T-cell (primary cell): ENCODE data around the gene TRIM65. TPM values are rescaled to one million over a fixed set of nuclear protein-coding genes. Genes with fewer than 3 reads are reported as not detected.
A peak's percentile ranks its signal among the peaks of the same experiment; 100 is the strongest.
"Not testable (repeated sequence)": the region's sequence is repeated elsewhere in the genome, so short reads cannot be mapped to it uniquely, and the experiment has no call there.

Experiments
- ATAC-seq, 4 experiments: fragments of 200-7000 bp in 3 of 4; fragments of 150-1000 bp in 1 of 4; cut with Tn5 transposase; replicated peaks in 1 of 4; 1 replicate in 3 of 4; 2 replicates in 1 of 4; pipeline ENCODE4 v1.10.0; 2021; ENCODE audit warnings: moderate library complexity in 3 of 4, mild to moderate bottlenecking in 2 of 4, moderate number of reproducible peaks in 1 of 4
- CTCF ChIA-PET, 2 donors: fragments of 300-600 bp; sonication (Branson Sonifier 250); formaldehyde crosslinking; loops; one replicate each; lab custom pipeline; 2022; ENCODE audit warnings: antibody characterized with exemption in 2 of 2; lab: Charles Lee
- POLR2A ChIA-PET, 2 donors: fragments of 300-600 bp; sonication (Branson Sonifier 250); formaldehyde crosslinking; loops; one replicate each; lab custom pipeline; 2022; ENCODE audit warnings: antibody characterized with exemption in 2 of 2; lab: Charles Lee
- DNase-seq, 35 experiments: peaks; one replicate each; pipeline versions ENCODE4 v3.0.0 to v3.0.0-alpha.2; 2013 to 2023
- H3K27ac ChIP-seq: one replicate; pipeline ENCODE4 v1.5.1; 2013; ENCODE audit warnings: low read length
- H3K27me3 ChIP-seq, 2 experiments: replicated peaks in 1 of 2; 1 replicate in 1 of 2; 2 replicates in 1 of 2; pipeline versions ENCODE4 v1.6.1 to v1.7.0; 2013; ENCODE audit warnings: low read length in 1 of 2, mixed read lengths in 1 of 2; ENCODE audit not compliant: control insufficient read depth in 2 of 2, insufficient read depth in 2 of 2; ENCODE audit errors: extremely low read depth in 1 of 2
- H3K36me3 ChIP-seq, 2 donors: 1 replicate in 1 of 2; 2 replicates in 1 of 2; pipeline versions ENCODE4 v1.6.1 to v1.7.0; 2013; ENCODE audit warnings: low read length in 1 of 2; ENCODE audit not compliant: control insufficient read depth in 2 of 2, insufficient read depth in 1 of 2; ENCODE audit errors: extremely low read depth in 1 of 2
- H3K4me1 ChIP-seq, 2 experiments: 1 replicate in 1 of 2; 2 replicates in 1 of 2; pipeline versions ENCODE4 v1.6.1 to v1.7.0; 2013; ENCODE audit warnings: low read length in 2 of 2, mixed read lengths in 1 of 2; ENCODE audit not compliant: insufficient read depth in 2 of 2, control insufficient read depth in 1 of 2; ENCODE audit errors: extremely low read depth in 1 of 2
- H3K4me3 ChIP-seq, 2 donors: 1 replicate in 1 of 2; 2 replicates in 1 of 2; pipeline versions ENCODE4 v1.5.1 to v1.7.0; 2013; ENCODE audit warnings: mild to moderate bottlenecking in 2 of 2, low read length in 1 of 2, moderate library complexity in 1 of 2; ENCODE audit not compliant: control insufficient read depth in 1 of 2; ENCODE audit errors: extremely low read depth in 1 of 2
- H3K9me3 ChIP-seq: 2 replicates; pipeline ENCODE4 v1.7.0; 2013
- H3K27ac Mint-ChIP-seq, 2 donors: one replicate each; pipeline ENCODE4 v1.8.0; 2020 to 2021; ENCODE audit warnings: mild to moderate bottlenecking in 2 of 2, mixed read lengths in 2 of 2
- H3K27me3 Mint-ChIP-seq, 2 donors: one replicate each; pipeline ENCODE4 v1.8.0; 2021 to 2022; ENCODE audit warnings: mixed read lengths in 2 of 2
- H3K36me3 Mint-ChIP-seq: one replicate; pipeline ENCODE4 v1.8.0; 2021; ENCODE audit warnings: mixed read lengths
- H3K4me1 Mint-ChIP-seq, 3 donors: one replicate each; pipeline ENCODE4 v1.8.0; 2020 to 2022; ENCODE audit warnings: mixed read lengths in 3 of 3, mild to moderate bottlenecking in 1 of 3
- H3K4me3 Mint-ChIP-seq, 3 donors: one replicate each; pipeline ENCODE4 v1.8.0; 2020 to 2022; ENCODE audit warnings: mild to moderate bottlenecking in 3 of 3, mixed read lengths in 3 of 3, moderate library complexity in 3 of 3
- H3K9me3 Mint-ChIP-seq, 3 donors: one replicate each; pipeline ENCODE4 v1.8.0; 2020 to 2022; ENCODE audit warnings: mixed read lengths in 3 of 3
- WGBS: methylation state at CpG from one replicate; pipeline ENCODE4 v1.1.5; 2013; ENCODE audit warnings: missing lambda C conversion rate; ENCODE audit not compliant: insufficient coverage; 5-methylcytosine and 5-hydroxymethylcytosine counted together
- total RNA-seq, 35 experiments: library from RNA in 6 of 35; stranded (reverse) in 6 of 35; fragments of 120-200 nt in 1 of 35; gene quantifications; one replicate each; pipeline versions ENCODE4 v1.2.1 to v1.2.4 and lab custom pipeline; 2013 to 2026

Gene TRIM65
- total RNA-seq, 5 donors from 2014 or later (not counting 1 experiment from before 2014, with no cell fraction given) = 22.1 to 52.2 (median 45.9) TPM

DNA sequence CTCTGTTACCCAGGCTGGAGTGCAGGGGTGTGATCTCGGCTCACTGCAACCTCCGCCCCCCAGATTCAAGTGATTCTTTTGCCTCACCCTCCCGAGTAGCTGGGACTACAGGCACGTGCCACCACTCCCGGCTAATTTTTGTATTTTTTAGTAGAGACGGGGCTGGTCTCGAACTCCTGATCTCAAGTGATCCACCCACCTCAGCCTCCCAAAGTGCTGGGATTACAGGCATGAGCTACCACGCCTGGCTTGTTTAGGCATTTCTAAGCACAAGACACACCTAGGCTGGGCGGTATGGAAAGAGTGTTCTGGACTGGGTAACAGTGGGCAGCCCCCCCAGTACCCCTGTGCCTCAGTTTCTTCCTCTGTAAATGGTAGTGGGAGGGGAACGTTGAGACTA lies 26.5 kb downstream of the TRIM65 start:
- H3K36me3 ChIP-seq, H3K27ac ChIP-seq, H3K27me3 Mint-ChIP-seq, DNase-seq, H3K9me3 ChIP-seq, H3K27ac Mint-ChIP-seq, H3K36me3 Mint-ChIP-seq, POLR2A ChIA-PET, H3K4me3 ChIP-seq, H3K4me3 Mint-ChIP-seq, ATAC-seq, H3K27me3 ChIP-seq, H3K9me3 Mint-ChIP-seq: not testable (repeated sequence)
- CTCF ChIA-PET = interaction anchor here in 1 of 2 donors (1.1 kb wide), 1 partner anchor 16 kb away, joined by 3 read pairs; no protein-coding TSS in a partner anchor
- peaks cover 11 to 28% of the 10 kb centered on the region in 2 experiments for H3K4me1 ChIP-seq
- peaks cover 18 to 29% (median 21%) of the 10 kb centered on the region in 3 donors for H3K4me1 Mint-ChIP-seq
- WGBS = 93% methylated on average over 5 of the region's 10 CpGs

GRCh38 chr17:75869282-75870141 lies 27.2 kb downstream of the TRIM65 start:
- Mint-ChIP-seq H3K27ac (peak overlapping the region in 1 of 2 donors; percentile 39), H3K9me3 (no peaks in the 10 kb centered on the region), H3K4me1 (peaks cover 23 to 33% (median 28%) of the 10 kb centered on the region in 3 donors), H3K4me3 (no peak overlapping the region), H3K36me3 (no peaks in the 10 kb centered on the region), H3K27me3 (no peaks in the 10 kb centered on the region)
- DNase-seq = no peak
- no peak for ATAC-seq
- no peaks in the 10 kb centered on the region for H3K27me3 ChIP-seq
- no peak overlapping the region for H3K4me3 ChIP-seq
- ChIA-PET CTCF (interaction anchor here (0.6 to 1.1 kb wide), 2 partner anchors 15 to 473 kb away, joined by 3 to 5 read pairs; no protein-coding TSS in a partner anchor), POLR2A (no interaction called here)
- no peaks in the 10 kb centered on the region for H3K36me3 ChIP-seq
- H3K9me3 ChIP-seq = no peaks in the 10 kb centered on the region
- WGBS = 92% methylated on average over 16 of the region's 23 CpGs
- H3K4me1 ChIP-seq = peaks cover 10 to 30% of the 10 kb centered on the region in 2 experiments
- no peak overlapping the region for H3K27ac ChIP-seq

DNA sequence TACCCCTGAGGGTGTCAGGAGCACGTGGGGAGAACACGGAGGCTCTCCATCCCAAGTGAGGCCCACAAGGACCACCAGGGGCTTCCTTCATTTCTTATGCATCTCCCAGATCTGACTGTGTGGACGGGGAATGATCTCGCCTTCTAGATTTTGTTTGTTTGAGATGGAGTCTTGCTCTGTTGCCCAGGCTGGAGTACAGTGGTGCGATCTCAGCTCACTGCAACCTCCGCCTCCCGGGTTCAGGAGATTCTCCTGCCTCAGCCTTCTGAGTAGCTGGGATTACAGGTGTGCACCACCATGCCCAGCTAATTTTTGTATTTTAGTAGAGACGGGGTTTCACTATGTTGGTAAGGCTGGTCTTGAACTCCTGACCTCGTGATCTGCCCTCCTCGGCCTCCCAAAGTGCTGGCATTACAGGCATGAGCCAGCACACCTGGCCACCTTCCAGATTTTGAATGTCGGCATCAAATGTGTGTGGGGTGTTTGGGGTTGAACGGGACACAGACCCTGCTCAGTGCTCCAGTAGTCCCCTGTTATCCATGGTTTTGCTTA lies 27.9 kb downstream of the TRIM65 start:
- H3K9me3 Mint-ChIP-seq, H3K27ac ChIP-seq, H3K27me3 ChIP-seq, H3K36me3 ChIP-seq, ATAC-seq, H3K9me3 ChIP-seq, H3K36me3 Mint-ChIP-seq, H3K27ac Mint-ChIP-seq, CTCF ChIA-PET, DNase-seq, H3K4me3 Mint-ChIP-seq, H3K27me3 Mint-ChIP-seq, H3K4me3 ChIP-seq, POLR2A ChIA-PET: not testable (repeated sequence)
- 92% methylated on average over 9 of the region's 12 CpGs for WGBS
- H3K4me1 Mint-ChIP-seq = peaks cover 29 to 37% (median 30%) of the 10 kb centered on the region in 3 donors
- peaks cover 15 to 34% of the 10 kb centered on the region in 2 experiments for H3K4me1 ChIP-seq

DNA sequence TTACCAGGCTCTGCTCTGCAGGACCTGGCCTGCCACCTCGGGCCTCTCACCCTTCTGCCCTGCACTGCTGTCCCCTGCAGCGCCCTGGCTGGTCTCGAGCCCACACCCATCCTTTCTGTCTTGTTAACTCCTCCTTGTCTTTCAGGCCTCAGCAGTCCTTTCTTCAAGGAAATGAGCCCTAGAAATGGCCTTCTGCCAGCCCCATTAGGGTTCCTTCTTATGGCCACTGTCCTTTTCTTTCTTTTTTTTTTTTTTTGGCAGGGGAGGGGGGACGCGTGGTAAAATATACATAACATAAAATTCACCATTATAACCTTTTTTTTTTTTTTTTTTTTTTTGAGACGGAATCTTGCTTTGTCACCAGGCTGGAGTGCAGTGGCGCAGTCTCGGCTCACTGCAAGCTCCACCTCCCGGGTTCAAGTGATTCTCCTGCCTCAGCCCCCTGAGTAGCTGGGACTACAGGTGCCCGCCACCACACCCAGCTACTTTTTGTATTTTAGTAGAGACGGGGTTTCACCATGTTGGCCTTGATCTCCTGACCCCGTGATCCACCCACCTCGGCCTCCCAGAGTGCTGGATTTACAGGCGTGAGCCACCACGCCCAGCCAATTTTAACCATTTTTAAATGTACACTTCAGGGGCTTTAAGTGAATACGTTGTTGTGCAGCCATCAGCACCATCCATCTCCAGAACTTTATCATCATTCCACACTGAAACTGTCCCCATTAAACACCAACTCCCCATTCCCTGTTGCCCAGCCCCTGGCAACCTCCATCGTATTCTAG lies 31.2 kb downstream of the TRIM65 start:
- H3K27me3 ChIP-seq, ATAC-seq, H3K9me3 ChIP-seq, H3K27me3 Mint-ChIP-seq, H3K4me3 Mint-ChIP-seq, DNase-seq, H3K9me3 Mint-ChIP-seq, H3K4me3 ChIP-seq, H3K36me3 ChIP-seq, H3K36me3 Mint-ChIP-seq: not testable (repeated sequence)
- POLR2A ChIA-PET = interaction anchor here (0.6 to 0.9 kb wide), 7 partner anchors 15 to 719 kb away, joined by 3 to 8 read pairs (median 4); a partner anchor contains a TSS
- CTCF ChIA-PET = interaction anchor here (0.6 to 1.4 kb wide), 6 partner anchors 10 to 543 kb away, joined by 3 to 10 read pairs (median 4); partner anchors contain the start of gene WBP2 (in 1 of the 2)
- Histone ChIP-seq H3K27ac (peak overlapping the region; percentile 72), H3K4me1 (peaks cover 6 to 27% of the 10 kb centered on the region in 2 experiments)
- peaks cover 16 to 29% (median 19%) of the 10 kb centered on the region in 3 donors for H3K4me1 Mint-ChIP-seq
- peak overlapping the region; percentile 23 to 77 for H3K27ac Mint-ChIP-seq
- WGBS = 94% methylated on average over 10 of the region's 17 CpGs

- not testable (repeated sequence) for H3K36me3 Mint-ChIP-seq
- 81% methylated on average over 2 of the region's 4 CpGs for WGBS
Observed at GRCh38 chr17:75864887-75865286, 31.9 kb downstream of the TRIM65 start.

More at GRCh38 chr17:75864887-75865286, 31.9 kb downstream of the TRIM65 start:
- H3K36me3 ChIP-seq, H3K9me3 Mint-ChIP-seq, H3K4me3 ChIP-seq, H3K9me3 ChIP-seq, H3K27me3 ChIP-seq, H3K27me3 Mint-ChIP-seq: not testable (repeated sequence)
- peak overlapping the region; percentile 89 for H3K27ac Mint-ChIP-seq
- ATAC-seq (peak in 2 of 4 experiments; percentile 39 to 71), DNase-seq (peak in 1 of 35 experiments; percentile 60)
- H3K4me1 ChIP-seq = peaks cover 6 to 27% of the 10 kb centered on the region in 2 experiments
- ChIA-PET POLR2A (interaction anchor here (0.6 to 0.9 kb wide), 12 partner anchors 9 to 720 kb away, joined by 3 to 8 read pairs (median 4); partner anchors contain the start of genes UNK (in 1 of the 2) and WBP2 (in 1 of the 2)), CTCF (interaction anchor here in 1 of 2 donors (0.6 to 1.4 kb wide), 7 partner anchors 9 to 618 kb away, joined by 3 to 10 read pairs (median 4); partner anchors contain the start of genes TRIM65 and WBP2)
- H3K4me1 Mint-ChIP-seq = peaks cover 16 to 28% (median 19%) of the 10 kb centered on the region in 3 donors
- peak overlapping the region; percentile 72 for H3K27ac ChIP-seq
- H3K4me3 Mint-ChIP-seq = peak overlapping the region in 1 of 3 donors; percentile 27
